Left renal cortex interstitium (tissue), 4 donors: ENCODE measurements around the gene APOBEC3H. TPM values are rescaled to one million over a fixed set of nuclear protein-coding genes. Genes with fewer than 3 reads are reported as not detected.

Experiments used
- DNase-seq, 4 donors: peaks; one replicate each; pipeline ENCODE4 v3.0.0-alpha.2; 2013; ENCODE audit warnings: low read depth in 4 of 4, low spot score in 2 of 4, missing footprints in 1 of 4
- polyA plus RNA-seq, 4 donors: library from polyadenylated mRNA; unstranded; fragments of 120-200 nt; gene quantifications; one replicate each; pipeline ENCODE4 v1.2.1, GENCODE V29; 2013; ENCODE audit not compliant: insufficient read length in 4 of 4

Gene APOBEC3H
- polyA plus RNA-seq, 4 donors = 0.24 to 0.30 TPM; not detected in 2

GRCh38 chr22:39080052-39080762 is 16.8 kb upstream of the APOBEC3H start:
- no peak for DNase-seq

DNA sequence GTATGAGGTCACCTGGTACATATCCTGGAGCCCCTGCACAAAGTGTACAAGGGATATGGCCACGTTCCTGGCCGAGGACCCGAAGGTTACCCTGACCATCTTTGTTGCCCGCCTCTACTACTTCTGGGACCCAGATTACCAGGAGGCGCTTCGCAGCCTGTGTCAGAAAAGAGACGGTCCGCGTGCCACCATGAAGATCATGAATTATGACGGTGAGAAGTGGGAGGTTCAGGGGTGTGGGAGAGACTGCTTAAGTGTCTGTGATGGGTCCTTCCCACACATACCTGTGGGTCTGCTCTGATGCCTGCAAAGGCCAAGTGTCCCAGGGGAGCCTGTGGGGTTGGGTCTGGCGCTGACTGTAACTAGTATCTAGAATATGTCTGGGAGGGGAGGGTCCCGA is 16.0 kb upstream of the APOBEC3H start:
- DNase-seq = no peak

DNA sequence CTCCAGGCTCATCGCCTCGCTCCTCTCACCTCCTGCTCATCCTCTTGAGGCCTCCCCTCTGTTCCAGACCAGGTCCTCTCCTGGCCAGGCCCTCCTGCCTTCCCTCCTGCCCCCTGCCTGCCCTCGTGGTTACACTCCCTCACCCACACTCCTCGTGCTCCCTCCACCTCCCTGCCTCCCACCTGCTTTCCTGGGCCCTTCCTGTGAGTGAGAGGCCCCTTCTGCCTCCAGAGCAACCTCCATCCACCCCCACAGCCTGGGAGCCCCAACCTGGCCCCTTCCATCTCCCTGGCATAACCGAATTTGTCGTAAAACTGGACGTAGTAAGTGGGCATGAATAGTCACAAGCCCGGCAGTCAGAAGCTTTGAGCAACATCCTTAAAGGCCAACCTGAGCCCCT is 15.4 kb upstream of the APOBEC3H start:
- no peak for DNase-seq

DNA sequence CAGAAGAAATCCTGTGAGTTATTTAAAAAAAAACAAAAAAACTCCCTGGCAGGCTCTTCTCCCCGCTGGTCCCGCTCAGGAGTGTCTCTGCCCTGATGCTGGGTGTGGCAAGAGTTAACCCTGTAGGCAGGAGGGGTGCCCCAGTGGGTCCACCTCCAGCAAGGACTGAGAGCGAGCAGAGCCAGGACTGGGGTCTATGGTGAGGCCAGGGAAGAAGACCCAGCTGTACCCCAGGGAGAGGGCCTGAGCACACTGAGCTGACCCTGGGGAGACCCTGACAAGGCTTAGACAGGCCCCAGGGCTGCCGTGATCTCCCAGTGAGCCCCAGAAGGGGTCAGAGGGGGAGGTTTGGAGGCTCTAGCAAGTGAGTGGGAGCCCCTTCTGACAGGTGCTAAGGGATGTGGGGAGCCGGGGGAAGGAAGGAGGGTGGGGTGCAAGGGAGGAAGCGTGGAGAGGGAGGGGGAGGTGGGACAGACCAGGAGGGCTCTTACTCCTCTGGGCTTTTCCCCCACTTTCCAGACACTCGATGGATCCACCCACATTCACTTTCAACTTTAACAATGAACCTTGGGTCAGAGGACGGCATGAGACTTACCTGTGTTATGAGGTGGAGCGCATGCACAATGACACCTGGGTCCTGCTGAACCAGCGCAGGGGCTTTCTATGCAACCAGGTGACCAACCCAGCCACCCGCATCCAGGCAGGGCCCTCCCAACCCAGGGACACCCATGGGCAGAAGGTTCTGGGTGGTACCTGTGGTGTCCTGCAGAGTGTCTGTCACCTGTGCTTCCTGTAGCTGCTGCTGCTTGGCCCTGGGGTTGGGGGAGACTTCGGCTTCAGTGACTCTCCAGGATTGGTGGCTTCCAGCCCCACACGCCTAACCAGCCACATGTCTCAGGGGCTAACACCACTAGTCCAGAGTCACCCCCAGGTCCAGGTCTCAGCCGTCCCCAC is 13.6 kb upstream of the APOBEC3H start:
- DNase-seq = no peak

- no peak for DNase-seq
Measured at GRCh38 chr22:39084666-39085065, 12.4 kb upstream of the APOBEC3H start.

DNA sequence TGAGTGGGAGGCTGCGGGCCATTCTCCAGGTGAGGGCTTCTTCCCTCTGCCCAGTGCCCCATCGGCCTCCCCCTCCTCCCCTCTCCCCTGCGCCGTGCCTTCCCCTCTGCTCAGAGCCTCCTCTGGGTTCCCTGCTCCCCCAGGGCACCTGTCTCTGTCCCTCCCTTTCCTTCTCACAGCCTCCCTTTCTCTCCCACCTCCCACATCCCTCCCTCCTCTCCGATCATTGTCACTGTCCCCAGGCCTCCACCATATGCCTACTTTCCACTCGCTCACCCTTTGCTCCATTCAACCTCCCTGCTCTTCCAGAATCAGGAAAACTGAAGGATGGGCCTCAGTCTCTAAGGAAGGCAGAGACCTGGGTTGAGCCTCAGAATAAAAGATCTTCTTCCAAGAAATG is 9.9 kb upstream of the APOBEC3H start:
- no peak for DNase-seq

- no peak for DNase-seq
Measured at GRCh38 chr22:39087881-39088684, 9.0 kb upstream of the APOBEC3H start.

GRCh38 chr22:39088685-39089032 is 8.4 kb upstream of the APOBEC3H start:
- DNase-seq = no peak

- DNase-seq = no peak
Measured at GRCh38 chr22:39089928-39090327, 7.1 kb upstream of the APOBEC3H start.

GRCh38 chr22:39090426-39091064 is 6.5 kb upstream of the APOBEC3H start:
- DNase-seq = no peak

- no peak for DNase-seq
Measured at GRCh38 chr22:39091126-39092081, 5.6 kb upstream of the APOBEC3H start.

DNA sequence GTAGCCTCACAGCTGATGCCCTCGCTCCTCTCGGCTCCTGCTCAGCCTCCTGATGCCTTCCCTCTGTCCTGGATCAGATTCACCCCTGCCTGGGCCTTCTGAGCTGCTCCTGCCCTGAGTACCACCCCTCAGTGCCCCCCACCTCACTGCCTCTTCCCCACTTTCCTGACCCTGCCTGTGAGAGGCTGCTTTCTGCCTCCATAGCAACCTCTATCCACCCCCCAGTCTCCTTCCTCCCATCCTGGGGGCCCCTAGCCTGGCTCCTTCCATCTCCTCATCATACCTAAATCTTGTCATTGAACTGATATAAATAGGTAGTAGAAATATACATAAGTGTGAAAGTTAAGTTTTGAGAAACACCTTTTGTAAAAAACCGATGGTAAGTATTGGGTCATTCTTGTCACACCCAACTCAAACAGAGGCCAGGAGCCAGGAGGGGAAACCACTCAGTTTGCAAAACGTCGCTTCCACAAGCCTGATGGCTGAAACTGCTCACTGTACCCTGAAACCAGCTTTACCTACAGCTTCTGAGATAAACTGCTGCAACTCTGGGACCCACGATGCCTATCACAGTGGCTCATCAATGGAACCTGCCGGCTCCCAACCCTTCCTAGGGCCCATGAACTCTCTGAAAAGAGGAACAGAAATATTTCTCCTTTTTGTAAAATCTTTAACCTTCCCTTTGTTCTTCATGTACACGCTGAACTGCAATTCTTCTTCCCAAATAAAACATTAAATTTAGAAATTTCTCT is 4.8 kb upstream of the APOBEC3H start:
- DNase-seq = no peak

DNA sequence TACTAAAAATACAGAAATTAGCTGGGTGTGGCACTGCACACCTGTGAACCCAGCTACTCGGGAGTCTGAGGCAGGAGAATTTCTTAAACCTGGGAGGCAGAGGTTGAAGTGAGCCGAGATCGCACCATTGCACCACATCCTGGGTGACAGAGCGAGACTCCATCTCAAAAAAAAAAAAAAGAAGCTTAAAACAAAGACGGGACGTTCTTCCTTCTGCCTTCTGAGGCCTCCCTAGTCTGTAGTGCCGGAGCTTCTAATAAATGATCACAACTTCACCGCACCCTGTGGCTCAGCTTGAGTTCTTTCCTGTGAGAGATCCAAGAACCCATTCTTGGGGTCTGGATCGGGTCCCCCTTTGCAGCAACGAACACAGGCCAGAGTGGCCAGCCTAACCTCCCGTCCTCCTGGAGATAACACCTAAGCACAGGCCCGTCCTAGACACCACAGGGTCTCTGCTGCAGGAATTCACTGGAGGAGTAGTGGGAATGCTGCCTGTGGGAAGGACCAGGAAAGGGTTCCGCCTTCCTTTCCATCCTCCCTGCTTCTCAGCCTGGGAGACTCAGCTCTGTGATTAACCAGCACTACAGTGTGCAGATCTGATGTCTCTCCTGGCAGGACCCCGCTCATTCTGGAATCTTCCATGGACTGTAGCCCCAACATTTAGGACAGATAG is 2.2 kb upstream of the APOBEC3H start:
- DNase-seq = no peak

GRCh38 chr22:39095971-39096370 is 1.1 kb upstream of the APOBEC3H start:
- DNase-seq = no peak

- DNase-seq = no peak
Measured at GRCh38 chr22:39098026-39098425, 982 bp downstream of the APOBEC3H start.

DNA sequence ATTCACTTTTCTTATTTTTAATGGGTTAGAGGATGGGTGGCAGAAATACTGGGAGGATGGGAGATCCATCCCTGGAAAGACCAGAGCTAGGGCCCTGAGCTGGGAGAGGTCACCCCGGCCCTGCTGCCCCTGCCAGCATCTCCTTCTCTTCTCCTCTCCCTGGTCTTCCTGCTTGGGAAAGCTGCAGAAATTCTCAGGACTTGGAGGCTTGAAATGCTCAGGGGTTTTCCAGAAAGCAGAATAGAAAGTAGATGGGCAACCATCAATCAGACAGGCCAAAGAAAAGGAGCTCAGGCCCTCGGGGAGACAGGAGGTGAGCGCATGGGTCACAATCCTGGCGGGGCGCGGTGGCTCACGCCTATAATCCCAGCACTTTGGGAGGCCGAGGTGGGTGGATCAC is 1.5 kb downstream of the APOBEC3H start:
- no peak for DNase-seq

GRCh38 chr22:39101226-39101625 is 4.2 kb downstream of the APOBEC3H start:
- no peak for DNase-seq

GRCh38 chr22:39103431-39103830 is 6.4 kb downstream of the APOBEC3H start:
- DNase-seq = no peak
